Measurements from ENCODE around the gene ATP1A1.

The ATP1A1 gene

DNA sequence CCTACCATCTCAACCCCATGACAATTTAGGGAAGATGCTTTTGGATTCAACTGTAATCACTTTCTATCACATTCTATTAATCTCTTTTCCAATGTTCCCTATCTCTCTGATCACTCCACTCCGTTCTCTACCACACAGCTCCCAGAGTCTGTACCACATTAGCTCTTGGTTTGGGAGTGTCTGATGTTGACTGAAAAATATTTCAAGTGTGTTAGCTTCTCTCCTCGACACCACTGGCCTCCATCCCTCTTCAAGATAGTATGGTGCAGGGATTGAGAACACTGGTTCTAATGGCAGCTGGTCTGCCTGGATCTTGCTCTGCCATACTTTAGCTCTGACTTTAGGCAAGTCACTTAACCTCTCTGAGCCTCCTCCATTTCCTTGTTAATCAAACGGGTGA, 39.9 kb downstream of the ATP1A1 start:
- no peak for DNase-seq (ENCODE audit: low read depth)
- TF ChIP-seq CTCF (conservative IDR thresholded peaks at IDR 0.05; ENCODE audit: low read depth, low read length): no peak
- no peak overlapping the region for H3K4me3 ChIP-seq (ENCODE audit: low read length)

- DNase-seq (ENCODE audit: low read depth): no peak
- H3K4me3 ChIP-seq (ENCODE audit: low read length): no peak overlapping the region
- no peak for TF ChIP-seq CTCF (conservative IDR thresholded peaks at IDR 0.05; ENCODE audit: low read depth, low read length)
Observed at GRCh38 chr1:116413414-116413813, 40.4 kb downstream of the ATP1A1 start.

GRCh38 chr1:116414364-116414763, 41.3 kb downstream of the ATP1A1 start:
- DNase-seq (ENCODE audit: low read depth): no peak
- no peak overlapping the region for H3K4me3 ChIP-seq (ENCODE audit: low read length)
- no peak for TF ChIP-seq CTCF (conservative IDR thresholded peaks at IDR 0.05; ENCODE audit: low read depth, low read length)

- H3K4me3 ChIP-seq (ENCODE audit: low read length): no peak overlapping the region
- no peak for TF ChIP-seq CTCF (conservative IDR thresholded peaks at IDR 0.05; ENCODE audit: low read depth, low read length)
- DNase-seq (ENCODE audit: low read depth): no peak
Observed at GRCh38 chr1:116415200-116415698, 42.2 kb downstream of the ATP1A1 start.

DNA sequence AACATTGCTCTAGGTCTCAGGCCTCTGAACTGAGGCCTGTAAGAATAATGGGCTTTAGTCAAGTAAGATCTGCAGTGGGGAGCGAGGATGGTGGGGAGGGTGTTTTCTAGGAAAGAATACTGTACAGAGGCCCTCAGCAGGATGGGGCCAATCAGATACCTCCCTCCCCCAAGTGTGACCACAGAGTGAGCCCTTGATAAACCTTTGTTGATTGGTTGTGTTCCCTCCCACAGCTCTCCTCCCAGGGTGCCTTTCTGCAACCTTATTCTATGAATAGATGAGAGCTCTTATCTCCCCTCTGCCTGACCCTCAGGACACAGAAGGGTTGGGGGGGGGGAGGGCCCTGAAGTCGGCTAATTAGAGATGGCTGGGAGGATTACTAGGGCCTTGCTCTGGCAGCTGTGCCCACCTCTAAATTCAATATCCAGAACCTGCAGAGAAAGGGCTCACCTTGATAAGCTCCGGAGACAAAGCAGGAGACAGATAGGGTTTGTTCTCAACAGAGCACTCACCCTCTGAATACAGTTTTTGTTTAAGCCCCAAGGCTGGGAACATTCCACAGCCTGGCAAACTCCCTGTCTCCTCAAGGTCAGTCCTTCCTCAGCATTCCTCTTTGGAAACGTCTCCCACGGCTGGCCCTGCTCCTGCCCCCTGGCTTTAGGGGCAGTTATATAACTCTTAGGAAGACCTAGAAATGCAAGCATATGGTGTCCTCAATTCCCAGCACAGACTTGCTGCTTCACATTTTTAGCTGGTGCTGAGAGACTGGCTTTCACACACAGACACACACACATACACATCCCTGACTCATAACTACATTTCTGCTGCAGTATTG, 42.9 kb downstream of the ATP1A1 start:
- no peak for DNase-seq (ENCODE audit: low read depth)
- peak; percentile 25 for TF ChIP-seq CTCF (conservative IDR thresholded peaks at IDR 0.05; ENCODE audit: low read depth, low read length)
- no peak overlapping the region for H3K4me3 ChIP-seq (ENCODE audit: low read length)

- DNase-seq (ENCODE audit: low read depth): no peak
- no peak overlapping the region for H3K4me3 ChIP-seq (ENCODE audit: low read length)
- TF ChIP-seq CTCF (conservative IDR thresholded peaks at IDR 0.05; ENCODE audit: low read depth, low read length): no peak
Observed at GRCh38 chr1:116416854-116417513, 43.9 kb downstream of the ATP1A1 start.
